ENCODE results near the gene ALX1. TPM values are rescaled to one million over a fixed set of nuclear protein-coding genes. Genes with fewer than 3 reads are reported as not detected.
"Not testable (repeated sequence)": the region's sequence is repeated elsewhere in the genome, so short reads cannot be mapped to it uniquely, and the experiment has no call there.

ALX1 gene
- total RNA-seq, 2 experiments from 2014 or later = not detected

GRCh38 chr12:85296362-85296761, 16.3 kb downstream of the ALX1 start:
- CTCF ChIA-PET = no interaction called here
- POLR2A ChIA-PET = no interaction called here

- CTCF ChIA-PET = no interaction called here
- POLR2A ChIA-PET = no interaction called here
Observed at GRCh38 chr12:85299053-85299452, 19.0 kb downstream of the ALX1 start.

GRCh38 chr12:85301051-85301450, 21.0 kb downstream of the ALX1 start:
- POLR2A ChIA-PET = no interaction called here
- CTCF ChIA-PET = no interaction called here

GRCh38 chr12:85308374-85308773, 28.4 kb downstream of the ALX1 start:
- CTCF ChIA-PET = no interaction called here
- POLR2A ChIA-PET = no interaction called here

GRCh38 chr12:85309125-85309566, 29.1 kb downstream of the ALX1 start:
- CTCF ChIA-PET = no interaction called here
- POLR2A ChIA-PET = no interaction called here

GRCh38 chr12:85310025-85310424, 30.0 kb downstream of the ALX1 start:
- POLR2A ChIA-PET = no interaction called here
- CTCF ChIA-PET = no interaction called here

- ChIA-PET POLR2A (no interaction called here), CTCF (no interaction called here)
Observed at GRCh38 chr12:85310456-85311076, 30.5 kb downstream of the ALX1 start.

GRCh38 chr12:85317866-85318636, 38.0 kb downstream of the ALX1 start:
- CTCF ChIA-PET, POLR2A ChIA-PET: not testable (repeated sequence)

GRCh38 chr12:85322715-85323114, 42.7 kb downstream of the ALX1 start:
- ChIA-PET POLR2A (no interaction called here), CTCF (no interaction called here)

GRCh38 chr12:85325442-85325841, 45.4 kb downstream of the ALX1 start:
- ChIA-PET POLR2A (interaction anchor here (0.6 kb wide), 1 partner anchor 25 kb away, joined by 4 read pairs; no protein-coding TSS in a partner anchor), CTCF (no interaction called here)

- ChIA-PET CTCF (no interaction called here), POLR2A (no interaction called here)
Observed at GRCh38 chr12:85329913-85330312, 49.9 kb downstream of the ALX1 start.

- CTCF ChIA-PET = no interaction called here
- POLR2A ChIA-PET = no interaction called here
Observed at GRCh38 chr12:85348779-85349178, 68.8 kb downstream of the ALX1 start.

GRCh38 chr12:85350356-85350755, 70.3 kb downstream of the ALX1 start:
- CTCF ChIA-PET = no interaction called here
- POLR2A ChIA-PET = interaction anchor here (0.7 kb wide), 1 partner anchor 25 kb away, joined by 4 read pairs; no protein-coding TSS in a partner anchor

Other genes with a start within 250 kb of the ALX1 start
- gene TSPAN19, start 243.9 kb upstream of the ALX1 start, total RNA-seq = not detected
- gene LRRIQ1, start 243.9 kb upstream of the ALX1 start, total RNA-seq = not detected

Measured in activated CD8-positive, alpha-beta memory T cell treated with anti-CD3 and anti-CD28 coated beads for 36 hours (primary cell).